Right lobe of liver (tissue), 6 donors: ENCODE results near the gene RNASE13. TPM values are rescaled to one million over a fixed set of nuclear protein-coding genes. Genes with fewer than 3 reads are reported as not detected.
"Not testable (repeated sequence)": the region's sequence is repeated elsewhere in the genome, so short reads cannot be mapped to it uniquely, and the experiment has no call there.

Experiments used
- ATAC-seq, 4 donors: fragments of 200-7000 bp; cut with Tn5 transposase; one replicate each; pipeline ENCODE4 v1.9.1; 2020; ENCODE audit warnings: mild to moderate bottlenecking in 4 of 4, moderate library complexity in 4 of 4
- DNase-seq, 3 donors: peaks; one replicate each; pipeline ENCODE4 v3.0.0-alpha.2; 2020
- H3K27ac ChIP-seq, 3 donors: fragments of 200-600 bp; one replicate each; pipeline ENCODE4 v1.8.0; 2022
- H3K27me3 ChIP-seq, 2 donors: fragments of 200-600 bp; one replicate each; pipeline ENCODE4 v1.8.0; 2022
- H3K36me3 ChIP-seq, 4 donors: fragments of 200-600 bp; sonication (generic) in 1 of 4; one replicate each; pipeline versions ENCODE4 v1.5.1 to v1.8.0; 2017 to 2022; ENCODE audit warnings: control low read depth in 1 of 4
- H3K4me1 ChIP-seq, 4 donors: fragments of 200-600 bp; sonication (generic) in 1 of 4; one replicate each; pipeline versions ENCODE4 v1.5.1 to v1.8.0; 2017 to 2022; ENCODE audit warnings: control low read depth in 1 of 4
- H3K4me3 ChIP-seq, 3 donors: fragments of 200-600 bp; one replicate each; pipeline ENCODE4 v1.8.0; 2022
- H3K9me3 ChIP-seq, 4 donors: fragments of 200-600 bp; sonication (generic) in 1 of 4; one replicate each; pipeline versions ENCODE4 v1.5.1 to v1.8.0; 2017 to 2022; ENCODE audit warnings: control low read depth in 1 of 4
- CTCF ChIP-seq, 4 donors: fragments of 200-600 bp in 3 of 4; fragments of 450-650 bp in 1 of 4; IDR thresholded peaks; one replicate each; pipeline versions ENCODE4 v1.5.1 to v1.8.0; 2016 to 2022; ENCODE audit warnings: antibody characterized with exemption in 4 of 4, mild to moderate bottlenecking in 2 of 4
- POLR2A ChIP-seq: fragments of 450-650 bp; IDR thresholded peaks from one replicate; pipeline ENCODE4 v1.6.1; 2017; ENCODE audit warnings: antibody characterized with exemption, mild to moderate bottlenecking
- WGBS: methylation state at CpG from one replicate; pipeline ENCODE4 v1.1.6; 2018; ENCODE audit warnings: low coverage, low lambda C conversion rate; ENCODE audit not compliant: insufficient coverage; ENCODE audit errors: missing lambda C conversion rate; 5-methylcytosine and 5-hydroxymethylcytosine counted together
- intact Hi-C, 2 donors: fragments of 100-400 bp; cut with DNase I; formaldehyde crosslinking; loops; one replicate each; pipeline versions ENCODE4 v1.11.2 to v1.14.1; 2022
- total RNA-seq, 6 experiments: library from RNA; depleted of rRNA in 2 of 6; stranded (reverse); fragments of >200 nt in 2 of 6; fragmentation: NEBNext Ultra II Directional in 3 of 6; extraction: Animal tissue kit (Norgen Biotek cat#: 25700) in 3 of 6; gene quantifications; one replicate each; pipeline versions ENCODE4 v1.1.0 to v1.2.4, GENCODE V29; 2016 to 2023
- donor health status: DM: no; HTN: yes; CAD: no.
- donor health status: DM: no; HTN: no; CAD: no.
- donor health status: DM: no; HTN: no; CAD: no.
- donor health status: DM: no; HTN: yes; CAD: no.
- donor health status: DM: no; HTN: yes; CAD: no.

The RNASE13 gene
- total RNA-seq, 6 experiments from 2014 or later = not detected

GRCh38 chr14:21042918-21043317 is 8.3 kb upstream of the RNASE13 start:
- Histone ChIP-seq H3K36me3 (no peaks in the 10 kb centered on the region), H3K27me3 (no peaks in the 10 kb centered on the region), H3K4me1 (peaks cover 2 to 93% (median 31%) of the 10 kb centered on the region in 4 donors), H3K27ac (peak overlapping the region; percentile 29 to 61 (median 57)), H3K9me3 (no peaks in the 10 kb centered on the region), H3K4me3 (peak overlapping the region in 2 of 3 donors; percentile 0 to 17)
- peak; percentile 41 to 52 (median 48) for ATAC-seq
- intact Hi-C loops = no loop called here
- TF ChIP-seq POLR2A (no peak), CTCF (IDR thresholded peaks at IDR 0.05) (no peak)
- WGBS = 20% methylated on average over 1 of the region's 8 CpGs
- DNase-seq = peak; percentile 60 to 75 (median 70)

- TF ChIP-seq POLR2A = no peak
- TF ChIP-seq CTCF (IDR thresholded peaks at IDR 0.05) = no peak
- no peaks in the 10 kb centered on the region for H3K9me3 ChIP-seq
- H3K27me3 ChIP-seq = no peaks in the 10 kb centered on the region
- intact Hi-C loops = no loop called here
- no peaks in the 10 kb centered on the region for H3K36me3 ChIP-seq
- H3K4me3 ChIP-seq = peak within 1 kb of the TSS in 2 of 3 donors; percentile 0 to 17
- DNase-seq = peak in 1 of 3 donors; percentile 67
- peak within 1 kb of the TSS; percentile 29 to 61 (median 57) for H3K27ac ChIP-seq
- peaks cover 2 to 84% (median 25%) of the 10 kb centered on the region in 4 donors for H3K4me1 ChIP-seq
- 45% methylated on average over 8 of the region's 11 CpGs for WGBS
- ATAC-seq = peak in 2 of 4 donors; percentile 18 to 34
Measured at GRCh38 chr14:21041676-21042433, 7.2 kb upstream of the RNASE13 start, which contains the start of gene RNASE7. Gene RNASE7, plus strand, starts transcription at chr14:21042362. Its CDS starts 631 bp downstream, at chr14:21042993.

- WGBS = 60% methylated on average over 3 of the region's 3 CpGs
- H3K9me3 ChIP-seq, DNase-seq, ATAC-seq, H3K4me3 ChIP-seq, intact Hi-C loops, H3K36me3 ChIP-seq, H3K27me3 ChIP-seq: not testable (repeated sequence)
- H3K27ac ChIP-seq = peak overlapping the region in 1 of 3 donors; percentile 10
- H3K4me1 ChIP-seq = peaks cover 2 to 75% (median 24%) of the 10 kb centered on the region in 4 donors
Measured at GRCh38 chr14:21040941-21041340, 6.3 kb upstream of the RNASE13 start.

GRCh38 chr14:21040370-21040925 is 5.8 kb upstream of the RNASE13 start:
- no peaks in the 10 kb centered on the region for H3K27me3 ChIP-seq
- H3K4me1 ChIP-seq = peaks cover 2 to 70% (median 23%) of the 10 kb centered on the region in 4 donors
- H3K36me3 ChIP-seq = no peaks in the 10 kb centered on the region
- TF ChIP-seq POLR2A (no peak), CTCF (IDR thresholded peaks at IDR 0.05) (no peak)
- no peak overlapping the region for H3K4me3 ChIP-seq
- ATAC-seq (no peak), DNase-seq (no peak)
- H3K9me3 ChIP-seq = no peaks in the 10 kb centered on the region
- 52% methylated on average over 7 of the region's 8 CpGs for WGBS
- intact Hi-C loops = no loop called here
- peak overlapping the region in 1 of 3 donors; percentile 10 for H3K27ac ChIP-seq
